NB4 (cell line): ENCODE results near the gene TMEM72.

Source experiments
- POLR2A ChIP-seq: IDR thresholded peaks from 2 replicates; pipeline ENCODE4 v1.6.1; 2011; ENCODE audit warnings: mild to moderate bottlenecking; ENCODE audit not compliant: insufficient read length; ENCODE audit errors: extremely low read depth
- TF ChIP-seq, protein P1 (sequence below): IDR thresholded peaks from one replicate; pipeline ENCODE4 v1.5.1; 2012; ENCODE audit warnings: low read depth, low read length

GRCh38 chr10:44931621-44932516 lies 20.7 kb downstream of the TMEM72 start:
- TF ChIP-seq, protein P1, sequence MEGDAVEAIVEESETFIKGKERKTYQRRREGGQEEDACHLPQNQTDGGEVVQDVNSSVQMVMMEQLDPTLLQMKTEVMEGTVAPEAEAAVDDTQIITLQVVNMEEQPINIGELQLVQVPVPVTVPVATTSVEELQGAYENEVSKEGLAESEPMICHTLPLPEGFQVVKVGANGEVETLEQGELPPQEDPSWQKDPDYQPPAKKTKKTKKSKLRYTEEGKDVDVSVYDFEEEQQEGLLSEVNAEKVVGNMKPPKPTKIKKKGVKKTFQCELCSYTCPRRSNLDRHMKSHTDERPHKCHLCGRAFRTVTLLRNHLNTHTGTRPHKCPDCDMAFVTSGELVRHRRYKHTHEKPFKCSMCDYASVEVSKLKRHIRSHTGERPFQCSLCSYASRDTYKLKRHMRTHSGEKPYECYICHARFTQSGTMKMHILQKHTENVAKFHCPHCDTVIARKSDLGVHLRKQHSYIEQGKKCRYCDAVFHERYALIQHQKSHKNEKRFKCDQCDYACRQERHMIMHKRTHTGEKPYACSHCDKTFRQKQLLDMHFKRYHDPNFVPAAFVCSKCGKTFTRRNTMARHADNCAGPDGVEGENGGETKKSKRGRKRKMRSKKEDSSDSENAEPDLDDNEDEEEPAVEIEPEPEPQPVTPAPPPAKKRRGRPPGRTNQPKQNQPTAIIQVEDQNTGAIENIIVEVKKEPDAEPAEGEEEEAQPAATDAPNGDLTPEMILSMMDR, result no peak
- TF ChIP-seq POLR2A, result no peak
